Measurements from ENCODE around the gene SOX6.
"Not testable (repeated sequence)": the region's sequence is repeated elsewhere in the genome, so short reads cannot be mapped to it uniquely, and the experiment has no call there.

SOX6 gene

DNA sequence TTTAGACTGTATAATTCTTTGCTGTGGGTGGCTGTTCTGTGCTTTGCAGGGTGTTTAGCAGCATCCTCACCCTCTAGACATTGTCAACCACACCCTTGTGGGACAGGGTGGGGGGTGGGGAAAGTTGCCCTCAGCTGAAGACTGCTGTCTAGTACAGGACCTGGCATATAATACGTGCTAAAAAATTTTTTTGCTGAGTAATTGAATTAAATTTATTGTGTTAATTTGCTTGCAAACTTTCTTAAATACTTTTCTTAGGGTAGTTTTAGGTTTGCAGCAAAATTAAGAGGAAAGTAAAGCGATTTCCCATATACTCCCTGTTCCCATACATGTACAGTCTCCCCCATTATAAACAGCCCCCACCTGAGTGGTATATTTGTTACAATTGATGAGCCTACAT is 268.5 kb downstream of the SOX6 start:
- no peak for DNase-seq

DNA sequence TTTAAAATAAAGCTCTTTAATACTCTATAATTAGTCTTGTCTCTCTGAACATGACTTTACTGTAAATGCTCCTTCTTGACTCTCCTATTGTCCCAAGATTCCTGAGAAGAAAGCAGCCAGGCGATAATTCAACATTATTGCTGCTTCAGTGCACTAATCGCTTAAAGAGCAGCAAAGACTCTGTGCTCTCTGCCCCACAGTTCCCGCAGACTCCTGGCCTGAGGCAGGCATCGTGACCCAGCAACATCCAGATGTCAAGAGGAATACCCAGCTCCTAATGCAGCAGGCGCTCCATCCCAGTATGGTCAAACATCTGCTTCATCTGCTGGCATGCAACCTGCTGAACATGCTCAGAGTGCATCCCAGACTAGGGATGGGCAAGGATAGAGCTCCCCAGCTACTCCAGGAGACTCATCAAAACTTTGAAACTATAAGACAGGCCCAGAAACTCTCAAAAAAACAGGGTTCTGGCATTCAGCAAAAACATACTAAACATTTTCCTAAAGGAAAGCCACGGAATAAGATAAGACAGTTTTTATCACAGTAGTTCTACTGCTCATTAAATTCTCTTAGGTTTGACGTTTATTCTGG is 270.0 kb downstream of the SOX6 start:
- no peak for DNase-seq

DNA sequence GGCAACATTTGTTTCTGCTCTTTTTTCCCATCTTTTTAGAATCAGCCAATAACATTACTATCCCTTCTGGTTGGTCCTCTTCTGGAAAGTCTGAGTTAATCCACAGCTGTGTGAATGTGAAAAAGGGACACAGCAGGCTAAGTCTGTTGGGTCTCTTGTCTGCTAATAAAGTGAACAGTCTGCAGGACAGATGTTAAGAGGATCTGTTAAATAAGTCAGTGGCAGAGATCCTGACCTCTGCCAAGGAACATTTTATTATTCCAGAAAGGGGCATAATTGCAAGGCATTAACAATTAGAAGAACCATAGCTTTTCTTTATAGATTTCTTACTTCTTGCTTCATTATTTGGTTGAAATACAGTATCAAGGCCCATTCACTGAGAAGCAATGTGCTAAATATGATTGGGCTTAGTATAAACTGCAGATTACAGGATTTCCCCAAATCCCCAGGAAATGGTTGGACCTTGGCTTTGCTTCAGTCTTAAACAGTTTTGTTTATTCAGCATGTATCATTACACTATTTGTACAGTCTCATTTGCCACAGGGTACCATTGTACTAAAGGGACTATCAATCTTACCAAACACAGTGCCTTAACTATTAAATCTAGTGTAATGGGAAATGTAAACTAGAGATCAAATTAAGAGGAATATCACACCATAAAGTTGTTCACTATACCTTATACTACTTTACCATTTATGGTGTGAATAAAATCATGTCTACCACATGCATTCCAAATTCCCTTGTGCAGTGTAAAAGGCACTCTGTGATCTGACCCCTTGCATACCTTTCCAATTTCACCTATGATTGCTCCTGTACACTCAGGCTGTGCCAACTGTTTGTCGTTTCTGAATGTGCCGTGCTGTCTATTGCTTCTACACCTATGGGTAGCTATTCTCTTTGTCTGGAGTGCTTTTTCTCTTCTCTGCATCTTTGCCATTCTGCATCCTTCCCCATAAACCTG is 274.0 kb downstream of the SOX6 start:
- no peak for DNase-seq

DNA sequence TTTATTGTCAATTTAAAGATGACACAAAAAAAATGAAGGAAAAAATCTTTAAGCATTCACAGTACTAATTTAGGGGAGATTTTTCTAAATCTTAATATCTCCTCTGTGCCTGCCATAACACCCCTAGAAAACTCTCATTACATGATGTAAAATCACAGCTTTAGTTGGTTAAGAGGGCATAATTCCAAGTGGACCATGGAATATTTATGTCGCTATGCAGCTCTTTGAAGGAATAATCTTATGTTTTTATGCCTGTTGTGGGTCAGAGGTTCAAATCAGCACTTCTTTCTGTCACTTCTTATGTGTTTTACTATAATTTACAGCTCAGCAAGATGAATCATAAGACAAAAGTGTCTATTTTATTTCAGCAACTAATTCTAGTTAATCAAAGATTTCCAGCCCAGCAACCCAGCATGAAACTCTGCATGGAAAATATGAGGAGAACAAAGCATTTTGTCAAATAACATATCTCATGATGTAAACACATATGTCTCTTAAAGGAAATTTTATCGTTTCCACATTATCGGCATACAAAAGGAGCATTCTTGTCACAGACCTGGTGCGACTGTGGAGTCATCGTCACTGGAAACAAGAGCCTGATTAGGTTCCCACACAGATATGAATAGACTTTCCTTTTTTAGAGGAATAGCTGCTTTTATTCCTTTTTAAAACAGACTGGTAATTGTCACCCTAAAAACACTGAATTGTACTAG is 274.8 kb downstream of the SOX6 start:
- DNase-seq = no peak

DNA sequence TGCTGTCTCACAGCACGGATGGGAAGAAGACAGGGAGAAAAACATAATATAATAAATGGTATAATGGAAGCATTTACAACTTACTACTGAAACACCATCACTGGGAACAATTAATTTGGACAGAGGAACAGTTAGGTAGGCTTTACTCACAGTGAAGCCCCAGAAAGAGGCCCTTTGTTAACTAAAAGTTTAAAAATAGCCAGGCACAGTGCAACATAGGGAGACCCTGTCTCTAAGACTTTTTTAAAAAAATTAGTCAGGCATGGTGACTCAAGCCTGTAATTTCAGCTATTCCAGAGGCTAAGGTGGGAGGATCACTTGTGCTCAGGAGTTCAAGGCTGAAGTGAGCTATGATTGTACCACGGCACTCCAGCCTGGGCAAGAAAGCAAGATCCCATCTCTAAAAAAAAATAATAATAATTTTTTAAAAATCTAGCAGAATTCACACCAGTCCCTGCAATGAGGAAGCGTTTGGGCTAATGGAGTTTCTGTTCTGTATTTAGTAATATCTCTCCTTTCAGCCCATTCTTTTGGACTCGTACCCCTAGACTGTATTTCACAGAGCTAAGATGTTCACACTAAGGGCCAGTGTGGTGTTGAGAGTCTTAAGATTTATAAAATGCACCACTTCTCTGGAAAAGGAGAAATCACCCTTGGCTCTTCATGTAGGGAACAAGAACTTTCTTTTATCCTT is 275.5 kb downstream of the SOX6 start:
- DNase-seq = no peak

DNA sequence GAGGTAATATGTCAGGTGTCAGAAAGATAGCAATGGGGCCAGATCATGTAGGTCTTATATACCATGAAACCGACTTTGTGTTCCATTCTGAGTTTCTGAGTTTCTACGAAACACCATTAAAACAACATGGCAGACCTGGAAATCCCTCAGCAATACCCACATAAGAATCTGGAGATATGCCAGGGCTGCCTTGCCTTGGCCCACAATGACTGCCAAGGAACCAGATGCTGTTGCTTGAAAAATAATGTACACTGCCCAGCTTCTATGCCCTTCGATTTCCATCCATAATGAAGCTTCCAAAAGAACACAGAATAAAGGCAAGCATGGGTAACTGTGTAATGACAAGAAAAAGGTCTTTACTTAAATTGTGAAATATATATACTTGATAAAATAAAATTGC is 277.4 kb downstream of the SOX6 start:
- no peak for DNase-seq

DNA sequence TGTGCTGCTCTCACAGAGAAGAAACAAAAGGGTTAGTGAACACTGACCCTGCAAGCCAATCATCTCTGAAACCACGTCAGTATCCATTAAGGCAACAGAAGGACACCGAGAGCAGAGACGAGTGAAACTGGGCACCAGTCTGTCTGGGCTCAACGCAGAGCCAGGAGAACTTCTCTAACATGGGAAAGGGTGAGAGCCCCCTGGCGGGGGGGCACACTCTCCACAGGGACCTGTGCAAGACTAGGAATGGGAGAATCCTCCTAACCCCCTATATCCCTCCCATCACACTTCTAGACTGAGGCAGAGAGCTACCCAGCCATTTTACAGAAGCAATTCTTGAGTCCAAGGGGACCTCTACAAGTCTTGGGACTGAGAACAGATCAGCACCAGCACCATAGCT is 285.8 kb downstream of the SOX6 start:
- DNase-seq = no peak

DNA sequence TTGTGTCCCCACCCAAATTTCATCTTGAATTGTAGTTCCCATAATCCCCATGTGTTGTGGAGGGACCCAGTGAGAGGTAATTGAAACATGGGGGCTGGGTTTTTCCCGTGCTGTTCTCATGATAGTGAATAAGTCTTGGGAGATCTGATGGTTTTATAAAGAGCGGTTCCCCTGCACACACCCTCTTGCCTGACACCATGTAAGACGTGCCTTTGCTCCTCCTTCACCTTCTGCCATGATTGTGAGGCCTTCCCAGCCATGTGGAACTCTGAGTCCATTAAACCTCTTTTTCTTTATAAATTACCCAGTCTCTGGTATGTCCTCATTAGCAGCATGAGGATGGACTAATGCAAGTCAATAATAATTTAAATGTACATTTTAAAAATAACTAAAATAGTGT is 289.1 kb downstream of the SOX6 start:
- not testable (repeated sequence) for DNase-seq

DNA sequence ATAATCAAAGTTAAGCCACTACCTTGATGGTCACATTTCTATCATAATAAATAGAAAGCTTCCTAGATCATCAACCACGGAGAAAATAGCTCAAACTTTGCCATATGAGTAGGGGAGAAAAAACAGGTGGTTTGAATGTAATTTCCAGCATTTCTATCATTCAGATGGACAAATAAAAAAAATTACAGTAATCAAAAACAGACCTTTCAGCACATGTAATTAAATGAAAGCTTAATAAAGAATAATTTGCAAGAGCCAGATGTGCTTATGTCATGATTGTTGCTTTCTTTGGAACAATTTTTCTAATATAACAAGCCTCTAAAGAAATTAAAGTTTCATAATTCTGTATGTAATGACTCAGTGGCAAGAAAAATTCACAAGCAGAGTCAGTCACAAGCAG is 297.0 kb downstream of the SOX6 start:
- DNase-seq = no peak

DNA sequence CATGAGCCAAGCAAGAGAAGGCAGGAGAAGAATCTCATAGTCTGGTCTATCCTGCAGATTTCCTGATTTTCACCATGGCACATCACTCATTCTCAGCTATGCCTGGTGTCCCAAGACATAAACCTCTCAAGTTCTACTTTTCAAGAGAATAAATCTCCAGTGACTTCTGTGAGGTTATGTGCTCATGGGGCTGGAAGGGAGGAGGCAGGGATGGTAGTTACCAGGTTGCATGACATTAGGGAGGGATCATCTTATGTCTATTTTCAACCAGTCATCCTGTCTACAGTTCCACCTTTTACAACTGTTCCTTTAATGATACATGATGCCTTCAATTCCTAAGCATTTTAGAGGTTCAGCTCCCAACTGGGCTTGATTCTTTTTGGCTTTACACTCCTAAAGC is 297.7 kb downstream of the SOX6 start:
- no peak for DNase-seq

DNA sequence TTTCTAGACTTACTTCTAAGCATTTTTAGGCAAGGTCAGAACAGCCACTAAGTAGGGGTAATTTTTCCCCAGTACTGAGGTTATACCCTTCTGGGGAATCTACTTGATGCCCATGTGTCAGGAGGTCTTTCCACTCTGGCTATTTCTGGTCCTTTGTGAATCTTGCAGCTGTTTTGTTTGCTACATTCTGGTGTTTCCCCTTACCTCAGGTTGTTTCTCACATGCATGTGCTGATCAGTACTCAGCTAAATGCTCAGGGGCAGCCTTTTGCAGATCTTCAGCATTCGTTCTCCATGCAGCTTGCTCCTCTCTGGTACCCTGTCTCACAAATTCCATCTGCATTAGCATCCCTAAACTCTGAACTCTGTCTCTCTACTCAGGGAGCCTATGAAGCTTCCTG is 303.6 kb downstream of the SOX6 start:
- DNase-seq = no peak

DNA sequence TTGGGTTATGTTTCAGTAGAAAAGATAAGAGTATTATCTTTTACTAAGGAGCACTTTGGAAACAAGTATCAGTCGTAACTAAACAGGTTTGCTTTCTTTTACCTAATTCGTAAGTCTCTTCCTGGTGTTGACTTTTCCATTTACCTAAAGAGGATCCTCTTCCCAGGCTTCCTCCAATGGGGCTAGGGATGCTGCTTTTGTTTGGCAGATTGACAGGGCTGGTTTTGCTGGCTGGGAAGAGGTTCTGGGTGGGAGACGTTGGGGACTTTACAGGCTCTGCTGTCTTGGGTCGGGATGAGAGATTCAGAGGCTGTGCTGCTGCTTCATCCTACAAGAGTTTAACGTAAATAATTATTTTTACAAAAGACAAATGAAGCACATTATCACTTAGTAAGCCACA is 306.7 kb downstream of the SOX6 start:
- DNase-seq = no peak

DNA sequence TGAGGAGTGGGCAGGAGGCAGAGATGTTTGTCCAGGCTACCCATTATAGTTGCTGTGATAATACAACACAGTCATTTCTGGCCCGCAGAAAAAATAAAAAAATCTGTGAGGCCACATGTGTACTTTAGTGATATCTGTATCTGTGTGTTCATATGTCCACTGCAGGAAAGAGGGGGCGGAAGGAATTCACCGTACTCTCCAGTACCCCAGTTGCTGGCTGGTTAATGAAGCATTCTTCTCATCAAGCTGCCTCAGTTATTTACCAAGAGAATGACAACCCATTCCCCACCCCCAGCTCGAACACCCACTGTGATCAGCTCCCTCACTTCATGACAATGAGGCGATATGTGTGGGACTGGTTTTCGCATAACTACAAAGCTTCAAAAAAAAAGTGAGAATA is 309.3 kb downstream of the SOX6 start:
- no peak for DNase-seq

DNA sequence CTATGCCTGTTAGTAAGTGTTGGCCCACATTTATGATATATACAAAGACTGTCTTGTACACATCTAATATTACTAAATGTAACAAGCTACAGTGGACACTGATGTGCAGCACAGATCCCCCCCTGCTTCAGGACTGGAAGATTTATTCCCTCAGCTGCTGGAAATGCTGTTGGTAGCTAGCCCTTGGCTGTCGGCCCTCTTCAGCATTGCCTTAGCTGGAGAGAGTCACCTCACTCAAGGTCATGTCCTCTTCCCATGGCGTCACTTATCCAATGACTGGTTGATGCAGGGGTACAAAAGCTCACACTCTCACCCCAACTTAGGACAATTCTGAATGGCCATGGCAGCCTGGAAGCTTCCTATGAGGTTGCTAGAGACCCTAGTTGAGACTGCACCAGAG is 312.7 kb downstream of the SOX6 start:
- no peak for DNase-seq

DNA sequence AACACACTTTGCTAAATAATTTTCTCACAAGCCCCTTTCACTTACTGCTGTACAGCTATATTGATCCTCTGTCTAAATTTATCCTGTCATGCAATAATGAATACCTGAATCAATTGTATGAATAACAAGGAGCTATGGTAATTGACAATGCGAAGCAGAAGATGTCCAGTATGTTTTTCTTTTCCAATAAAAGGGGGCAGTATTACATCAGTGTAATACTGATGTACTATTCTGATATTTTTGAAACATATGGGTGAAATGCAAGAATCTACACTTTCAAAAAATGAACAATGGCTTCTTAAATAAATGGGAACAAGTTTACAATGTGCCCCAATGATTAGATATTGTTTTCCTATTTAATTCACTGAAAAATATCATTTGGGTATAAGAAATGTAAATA is 315.1 kb downstream of the SOX6 start:
- DNase-seq = no peak

DNA sequence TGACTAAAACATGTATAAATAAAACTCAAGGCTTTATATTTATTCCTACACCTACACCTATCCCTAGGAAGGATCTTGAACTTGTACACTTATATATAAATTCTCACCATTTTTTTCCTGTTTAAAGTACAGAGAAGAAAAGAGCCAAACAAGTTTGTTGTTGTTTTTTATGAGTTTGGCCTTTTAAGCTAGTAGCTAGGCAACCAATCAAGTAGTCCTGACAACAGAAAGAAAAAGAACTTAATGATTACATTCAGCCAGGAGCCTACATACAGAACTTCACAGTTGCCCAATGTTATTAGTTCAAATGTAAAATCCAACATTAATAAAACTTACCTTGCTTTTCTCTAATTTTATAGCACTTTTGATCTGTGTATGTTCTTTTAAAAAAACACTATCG is 316.2 kb downstream of the SOX6 start:
- DNase-seq = no peak

DNA sequence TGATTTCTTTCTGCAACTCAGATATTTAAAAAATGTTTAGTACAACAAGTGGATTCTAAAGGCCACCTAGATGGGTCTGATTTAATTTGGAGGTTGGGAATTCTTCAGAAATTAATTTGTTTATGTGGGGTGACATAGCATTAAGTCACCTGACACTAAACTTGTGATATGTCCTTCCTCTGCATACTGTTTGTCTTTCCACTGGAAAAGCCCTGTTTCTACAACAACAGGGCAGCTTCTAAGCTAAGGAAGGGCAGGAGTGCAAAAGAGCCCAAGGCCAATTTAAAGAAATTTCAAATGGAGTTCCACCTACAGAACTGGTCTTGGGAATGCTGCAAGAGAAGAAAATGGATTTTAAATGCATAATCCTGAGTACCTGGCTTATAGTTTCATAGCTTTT is 319.2 kb downstream of the SOX6 start:
- DNase-seq = no peak

DNA sequence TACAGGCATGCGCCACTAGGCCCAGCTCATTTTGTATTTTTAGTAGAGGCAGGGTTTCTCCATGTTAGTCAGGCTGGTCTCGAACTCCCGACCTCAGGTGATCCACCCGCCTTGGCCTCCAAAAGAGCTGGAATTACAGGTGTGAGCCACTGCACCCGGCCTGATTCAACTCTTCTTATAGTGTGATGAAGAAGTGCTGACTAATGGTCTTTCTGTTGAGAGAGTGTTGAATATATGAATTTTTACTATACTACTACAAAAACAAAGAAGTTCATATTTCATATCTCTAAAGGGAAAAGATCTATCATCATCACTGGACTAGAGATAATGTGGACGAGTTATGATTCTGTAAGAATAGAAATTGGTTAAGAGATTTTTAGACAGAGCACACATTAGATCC is 320.1 kb downstream of the SOX6 start:
- DNase-seq = no peak

DNA sequence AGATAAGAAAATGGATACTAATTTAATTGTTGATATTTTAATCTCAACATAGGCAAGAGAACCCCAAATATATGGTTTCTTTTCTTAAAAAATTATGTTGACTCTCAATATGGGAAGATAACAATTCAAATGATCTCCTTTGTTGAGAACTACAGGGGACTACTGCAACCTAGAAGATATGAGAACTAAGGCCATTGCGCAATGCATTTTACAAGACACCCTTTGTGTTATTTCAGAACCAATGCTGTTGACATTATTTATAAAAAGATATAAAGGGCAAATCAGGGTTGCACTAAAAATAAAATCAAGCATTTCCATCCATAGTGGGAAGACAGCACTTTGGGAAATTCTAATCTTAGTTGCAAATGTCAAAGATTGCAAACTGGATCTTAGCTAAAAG is 322.3 kb downstream of the SOX6 start:
- DNase-seq = no peak

DNA sequence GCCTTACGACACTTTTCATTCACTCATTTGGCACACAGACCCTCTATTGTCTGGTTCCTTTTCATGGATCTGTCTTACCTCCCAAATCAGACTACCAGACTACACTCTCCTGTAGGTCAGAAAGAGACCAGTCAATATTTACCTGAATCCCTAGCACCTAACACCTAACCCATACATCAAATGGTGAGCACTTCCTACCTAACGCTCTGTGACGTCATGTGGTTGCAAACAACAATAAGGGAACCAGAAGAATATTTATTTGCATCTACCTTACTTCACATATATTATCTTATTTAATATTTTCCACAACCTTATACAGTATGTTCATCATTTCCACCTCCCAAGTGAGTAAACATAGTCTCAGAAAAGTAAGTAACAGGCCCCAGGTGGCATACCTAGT is 323.4 kb downstream of the SOX6 start:
- no peak for DNase-seq

DNA sequence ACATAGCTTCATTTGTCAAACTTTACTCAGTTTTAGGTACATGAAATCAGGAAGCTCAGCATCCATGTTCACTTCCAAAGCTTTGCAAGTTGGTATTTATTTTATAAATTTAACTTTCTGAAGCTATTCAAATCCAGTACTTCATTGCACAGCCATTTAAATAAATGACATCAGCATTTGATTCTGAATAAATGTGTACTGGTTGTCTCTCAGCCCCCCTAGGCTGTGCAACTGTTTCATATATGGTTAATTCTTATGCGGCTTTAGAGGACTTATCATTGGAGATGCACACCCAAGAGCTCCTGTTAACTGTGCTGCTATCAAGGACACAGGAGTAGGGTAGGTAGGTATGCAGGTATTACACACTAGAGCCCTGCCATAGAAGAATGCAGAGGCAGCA is 325.1 kb downstream of the SOX6 start:
- no peak for DNase-seq

DNA sequence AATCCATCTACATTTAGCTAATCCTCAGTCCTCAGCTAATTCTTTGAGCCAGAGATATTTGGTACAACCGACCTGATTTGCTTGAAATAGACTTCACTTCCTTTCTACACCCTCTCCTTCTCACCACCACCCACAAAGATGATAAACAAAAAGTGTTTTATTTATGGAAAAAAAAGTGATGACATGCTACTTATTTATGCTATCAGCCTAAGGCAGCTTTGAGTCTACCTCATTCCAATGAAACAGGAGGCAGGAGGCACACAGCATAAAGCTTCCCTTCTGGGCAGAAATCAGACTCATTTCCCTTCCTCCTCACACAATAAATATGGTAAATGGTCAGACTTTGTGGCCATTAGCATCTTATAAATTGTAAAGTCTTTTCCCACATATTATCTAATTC is 325.7 kb downstream of the SOX6 start:
- no peak for DNase-seq

DNA sequence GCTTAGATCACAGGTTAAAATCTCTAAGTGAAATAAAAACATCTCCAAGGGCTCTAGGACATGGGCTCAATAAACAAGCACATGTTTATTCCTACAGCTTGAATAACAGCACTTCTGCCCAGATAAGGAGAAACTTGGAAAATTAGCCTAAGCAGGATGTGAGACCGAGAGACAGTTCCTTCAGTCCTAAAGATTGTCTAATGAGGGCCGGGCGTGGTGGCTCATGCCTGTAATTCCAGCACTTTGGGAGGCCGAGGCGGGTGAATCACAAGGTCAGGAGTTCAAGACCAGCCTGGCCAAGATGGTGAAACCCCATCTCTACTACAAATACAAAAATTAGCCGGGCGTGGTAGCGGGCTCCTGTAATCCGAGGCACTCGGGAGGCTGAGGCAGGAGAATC is 327.2 kb downstream of the SOX6 start:
- DNase-seq = not testable (repeated sequence)

Measured in left hindlimb (tissue), 1 donor.